GM19397 (cell line): ENCODE data around the gene BICC1.
"Not testable (repeated sequence)": the region's sequence is repeated elsewhere in the genome, so short reads cannot be mapped to it uniquely, and the experiment has no call there.

Source experiments
- ATAC-seq: cut with Tn5 transposase; IDR thresholded peaks from one replicate; pipeline ENCODE4 v1.9.1; 2021; ENCODE audit warnings: mild to moderate bottlenecking, moderate library complexity; ENCODE audit not compliant: unreplicated experiment

Gene BICC1

DNA sequence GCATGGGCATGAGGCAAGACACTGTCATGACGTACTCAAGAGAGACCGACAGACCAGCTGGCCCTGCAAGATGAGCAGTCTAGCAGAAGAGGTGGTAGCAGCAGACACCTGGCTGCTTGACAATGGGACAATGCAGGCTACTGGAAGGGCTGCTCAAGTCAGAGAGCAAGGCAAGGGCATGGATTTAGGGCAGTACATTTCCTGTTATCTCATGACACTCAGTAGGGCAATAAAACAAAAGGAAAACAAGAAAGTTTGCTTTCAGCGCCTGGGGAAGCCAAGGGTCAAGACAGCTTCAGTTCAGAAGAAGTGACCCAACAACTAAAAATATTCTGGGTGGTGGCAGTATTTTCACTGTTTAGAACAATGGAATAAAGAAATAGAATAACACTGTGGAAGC, 332.0 kb downstream of the BICC1 start:
- no peak for ATAC-seq

DNA sequence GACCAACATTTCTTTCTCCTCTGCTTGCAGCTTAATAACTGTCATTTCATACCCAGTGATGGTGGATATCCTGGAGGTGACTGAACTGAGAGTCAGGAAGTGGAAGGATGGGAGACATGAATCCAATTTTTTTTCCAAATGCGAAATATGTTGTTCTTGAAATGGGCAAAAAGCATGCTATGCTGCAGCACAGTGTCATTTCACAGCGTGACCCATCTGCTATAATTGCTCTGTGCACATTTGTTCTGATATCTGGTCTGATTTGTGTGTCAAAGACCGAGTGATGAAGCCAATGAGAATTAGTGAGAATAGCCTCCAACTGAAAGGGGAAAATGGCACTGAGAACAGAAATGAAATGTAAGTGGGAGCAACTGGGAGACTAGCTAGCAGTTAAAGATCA, 334.2 kb downstream of the BICC1 start:
- ATAC-seq, result no peak

DNA sequence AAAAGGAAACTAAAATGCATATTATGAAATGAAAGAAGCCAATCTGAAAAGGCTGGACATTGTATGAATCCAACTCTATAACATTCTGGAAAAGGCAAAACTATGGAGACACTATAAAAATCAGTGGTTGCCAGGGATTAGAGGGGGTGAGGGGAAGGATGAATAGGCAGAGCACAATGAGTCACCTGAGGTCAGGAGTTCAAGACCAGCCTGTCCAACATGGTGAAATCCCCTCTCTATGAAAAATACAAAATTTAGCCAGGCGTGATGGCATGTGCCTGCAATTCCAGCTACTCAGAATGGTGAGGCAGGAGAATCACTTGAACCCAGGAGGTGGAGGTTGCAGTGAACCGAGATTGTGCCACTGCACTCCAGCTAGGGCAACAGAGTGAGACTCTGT, 338.9 kb downstream of the BICC1 start:
- no peak for ATAC-seq

DNA sequence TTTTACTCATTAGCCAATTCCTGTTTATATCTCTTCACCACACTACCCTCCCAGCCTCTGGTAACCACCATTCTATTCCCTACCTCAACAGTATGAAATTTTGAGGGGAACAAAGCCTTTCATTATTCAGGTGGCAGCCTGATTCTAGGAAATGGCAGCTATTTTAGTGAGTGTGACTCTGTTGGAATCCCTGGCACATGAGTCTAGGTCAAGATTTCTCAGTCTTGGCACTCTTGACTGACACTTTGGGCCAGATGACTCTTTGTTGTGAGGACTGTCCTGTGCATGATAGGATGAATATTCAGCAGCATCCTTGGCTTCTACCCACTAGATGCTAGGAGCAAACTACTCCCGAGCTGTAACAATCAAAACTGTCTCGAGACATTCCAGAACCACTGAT, 341.0 kb downstream of the BICC1 start:
- no peak for ATAC-seq

DNA sequence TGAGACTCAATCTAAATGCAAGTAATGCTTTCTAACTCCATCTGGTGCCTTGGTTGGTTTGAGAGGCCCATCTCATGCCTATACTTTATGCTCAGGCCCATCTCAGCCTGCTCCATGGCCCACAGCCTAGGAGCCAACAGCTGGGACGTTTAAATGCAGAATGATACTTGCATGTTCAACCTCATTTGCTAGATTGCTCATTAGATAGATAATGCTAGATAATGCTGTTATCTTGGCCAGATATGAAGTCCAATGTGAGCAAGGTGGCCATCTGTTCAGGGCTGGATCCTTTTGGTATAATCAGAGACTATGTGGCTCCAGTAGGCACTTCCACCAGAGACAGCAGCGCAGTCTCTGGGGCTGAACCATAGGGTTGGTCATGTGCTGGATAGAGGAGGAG, 342.1 kb downstream of the BICC1 start:
- ATAC-seq, result no peak

DNA sequence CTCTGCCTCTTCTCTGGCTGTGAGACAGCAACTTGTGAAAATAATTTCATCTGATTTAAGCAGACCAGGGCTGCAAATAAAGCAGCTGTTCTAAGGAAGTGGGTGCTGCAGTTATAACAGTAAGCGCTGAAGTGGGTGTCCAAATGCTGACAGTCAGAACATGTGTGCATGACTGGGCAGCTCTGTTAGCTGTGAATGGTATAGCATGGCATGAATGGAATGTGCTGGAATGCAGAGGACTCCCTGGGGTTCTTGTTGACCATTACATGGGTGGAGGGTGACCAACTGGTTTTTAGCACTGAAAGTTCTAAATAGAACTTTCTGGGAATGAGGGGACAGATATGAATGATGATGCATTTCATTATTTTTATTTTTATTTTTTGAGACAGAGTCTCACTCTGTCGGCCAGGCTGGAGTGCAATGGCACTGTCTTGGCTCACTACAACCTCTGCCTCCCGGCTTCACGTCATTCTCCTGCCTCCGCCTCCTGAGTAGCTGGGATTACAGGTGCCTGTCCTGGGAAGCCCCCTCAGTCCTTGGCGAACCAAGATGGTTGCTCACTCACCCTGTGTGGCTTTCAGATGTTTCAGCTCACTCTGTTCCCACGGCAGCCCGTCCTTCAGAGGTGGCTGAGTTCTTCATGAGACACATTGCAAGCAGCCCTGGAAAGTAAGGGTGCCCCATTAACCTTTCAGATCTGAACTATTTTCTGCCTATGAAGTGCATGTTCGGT, 344.0 kb downstream of the BICC1 start:
- no peak for ATAC-seq

DNA sequence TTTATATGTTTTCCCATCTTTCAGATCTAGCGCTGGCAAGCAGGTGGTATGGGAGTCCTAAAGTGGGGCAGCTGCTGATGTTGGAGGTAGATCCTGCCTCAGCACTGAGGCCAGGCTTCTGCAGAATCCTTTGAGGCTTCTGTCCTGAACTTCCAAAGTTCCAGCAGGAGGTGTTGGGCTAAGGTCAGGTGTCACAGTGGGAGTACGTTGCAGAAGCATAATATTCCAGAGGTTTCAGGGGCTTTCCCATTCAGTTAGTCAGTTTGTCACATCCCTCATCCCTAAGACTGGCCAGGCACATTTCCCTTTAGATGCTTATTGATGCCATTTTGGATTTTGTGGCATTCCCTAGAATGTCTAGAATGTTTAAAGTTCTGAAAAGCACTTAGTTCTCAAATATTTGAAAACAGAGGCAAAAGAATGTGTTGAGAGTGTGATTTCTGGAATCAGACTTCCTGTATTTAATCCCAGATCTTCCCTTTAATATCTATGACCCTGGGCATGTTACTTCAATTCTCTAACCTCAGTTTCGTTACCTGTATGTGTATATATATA, 344.7 kb downstream of the BICC1 start:
- ATAC-seq, result no peak

DNA sequence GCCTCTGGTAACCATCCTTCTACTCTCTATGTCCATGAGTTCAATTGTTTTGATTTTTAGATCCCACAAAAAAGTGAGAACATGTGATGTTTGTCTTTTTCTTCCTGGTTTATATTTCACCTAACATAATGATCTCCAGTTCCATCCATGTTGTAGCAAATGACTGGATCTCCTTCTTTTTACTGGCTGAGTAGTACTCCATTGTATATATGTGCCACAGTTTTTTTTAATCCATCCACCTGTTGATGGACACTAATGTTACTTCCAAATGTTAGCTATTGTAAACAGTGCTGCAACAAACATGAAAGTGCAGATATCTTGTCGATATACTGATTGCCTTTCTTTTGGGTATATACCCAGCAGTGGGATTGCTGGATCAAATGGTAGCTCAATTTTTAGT, 345.5 kb downstream of the BICC1 start:
- ATAC-seq, result not testable (repeated sequence)

DNA sequence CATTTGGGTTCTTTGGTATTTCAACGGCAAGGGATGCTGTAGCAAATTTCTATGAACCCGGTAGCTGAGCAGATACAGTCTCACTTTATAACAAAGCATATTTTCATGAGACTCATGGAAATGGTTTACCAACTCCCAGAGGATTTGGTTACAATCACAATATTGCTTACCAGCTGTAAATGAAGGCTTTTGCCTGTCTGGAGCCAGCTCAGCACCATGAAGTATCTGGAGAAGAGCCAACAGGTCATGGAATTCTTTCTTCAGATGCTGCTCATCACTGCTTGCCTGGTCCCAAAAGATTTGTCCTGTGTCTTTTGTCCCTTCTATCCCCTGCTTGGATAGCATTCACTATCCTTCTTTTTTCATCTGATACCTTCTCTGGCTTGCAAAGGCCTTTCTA, 346.9 kb downstream of the BICC1 start:
- no peak for ATAC-seq

DNA sequence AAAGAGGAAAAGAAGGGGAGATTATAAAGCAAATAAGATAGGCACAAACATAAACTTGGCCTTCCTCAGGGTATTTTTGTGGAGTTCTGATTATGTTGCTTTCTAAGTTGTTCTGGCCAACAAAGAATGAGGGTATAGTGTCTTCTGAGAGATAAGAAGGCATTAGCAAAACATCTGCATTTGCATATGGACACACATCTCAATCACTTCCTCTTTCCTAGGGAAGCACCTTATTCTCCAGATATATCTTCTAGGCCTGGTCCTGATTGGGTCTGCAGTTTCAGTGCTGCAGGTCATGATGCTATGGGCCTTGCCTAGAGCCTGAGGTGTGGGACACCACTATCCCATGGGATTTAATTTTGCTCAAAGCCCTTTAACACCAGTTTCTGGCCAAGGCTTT, 355.0 kb downstream of the BICC1 start:
- peak; percentile 63 for ATAC-seq

DNA sequence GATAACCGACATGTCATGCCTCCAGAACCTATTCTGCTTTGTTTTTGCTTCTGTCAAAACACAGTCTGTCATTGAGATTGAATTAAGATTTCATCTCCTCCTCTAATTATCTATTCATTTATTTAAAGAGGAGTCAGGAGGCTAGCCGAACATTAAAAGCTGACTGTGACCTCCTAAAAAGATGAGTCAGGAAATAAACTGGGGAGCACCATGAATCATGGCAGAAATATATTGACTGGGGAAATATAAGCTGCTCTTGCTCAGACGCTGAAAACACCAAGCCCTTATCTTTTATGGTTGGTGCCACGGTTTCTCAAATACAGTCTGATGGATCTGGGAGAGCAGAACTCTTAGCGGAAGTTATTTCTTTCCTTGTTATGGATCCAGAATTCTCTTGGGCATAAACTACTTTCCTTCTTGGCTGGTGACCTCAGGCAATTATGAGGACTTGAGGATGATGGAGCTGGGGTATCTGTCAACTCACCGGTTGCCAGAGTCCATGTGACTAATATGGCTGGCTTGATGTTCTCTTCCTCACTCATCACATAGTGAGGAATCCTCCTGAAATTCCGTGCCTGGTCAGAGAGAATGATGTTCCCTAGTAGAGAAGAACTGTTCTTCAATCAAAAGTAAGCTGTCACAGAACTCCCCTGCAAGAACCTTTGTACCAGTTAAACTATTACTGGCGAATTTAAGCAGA, 356.2 kb downstream of the BICC1 start:
- no peak for ATAC-seq

DNA sequence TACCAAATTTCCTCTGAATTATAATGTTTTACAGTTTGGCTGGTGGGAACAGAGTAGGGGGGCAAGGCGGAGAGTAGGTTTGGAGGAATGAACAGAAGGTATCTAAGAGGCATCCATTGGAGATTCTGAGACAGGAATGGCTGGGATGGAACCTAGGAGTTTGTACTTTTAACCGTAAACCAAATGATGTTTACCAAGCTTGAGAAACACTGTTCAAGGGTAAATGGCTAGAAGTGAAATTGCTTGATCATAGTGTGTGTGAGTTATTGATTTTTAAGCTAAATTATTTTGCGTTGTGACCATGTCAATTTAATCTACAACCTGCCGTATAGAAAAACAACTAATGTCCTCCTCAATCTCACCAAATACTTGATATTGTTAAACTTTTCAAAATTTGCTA, 357.4 kb downstream of the BICC1 start:
- no peak for ATAC-seq

DNA sequence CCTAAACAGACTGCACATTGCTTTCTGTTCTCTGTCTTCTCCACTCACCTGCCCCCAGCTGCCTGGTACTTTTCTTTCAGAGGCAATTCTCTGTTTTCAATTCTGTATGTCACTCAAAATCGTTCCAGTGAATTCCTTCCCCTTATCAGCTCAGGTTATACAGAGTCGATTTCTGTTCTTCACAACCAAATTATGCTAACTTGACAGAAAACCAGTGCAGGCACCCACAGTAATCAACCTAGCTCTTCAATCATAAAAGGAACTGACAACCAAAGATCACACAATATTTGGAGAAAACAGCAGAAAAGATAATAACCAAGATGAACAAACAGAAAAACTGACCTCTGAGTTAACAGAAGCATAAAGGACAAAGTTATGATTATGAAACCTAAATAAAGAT, 360.5 kb downstream of the BICC1 start:
- no peak for ATAC-seq
